HepG2 (cell line): ENCODE data around the gene RETREG2. TPM values are rescaled to one million over a fixed set of nuclear protein-coding genes. Genes with fewer than 3 reads are reported as not detected.

ENCODE experiments used
- AKAP8 ChIP-seq: sonication (generic); formaldehyde crosslinking; IDR thresholded peaks from 2 replicates; pipeline ENCODE4 v1.5.1; 2020; ENCODE audit warnings: mild to moderate bottlenecking, missing genetic modification reagents
- EP300 ChIP-seq, 3 experiments: sonication (generic) in 1 of 3; formaldehyde crosslinking in 1 of 3; IDR thresholded peaks; 2 replicates each; pipeline versions ENCODE4 v1.5.1 to v1.6.1; 2011 to 2020; ENCODE audit warnings: low read depth in 2 of 3, low read length in 2 of 3, borderline replicate concordance in 1 of 3, improper control_type of control experiment in 1 of 3, mild to moderate bottlenecking in 1 of 3, missing genetic modification reagents in 1 of 3, moderate library complexity in 1 of 3
- GLI4 ChIP-seq: sonication (generic); formaldehyde crosslinking; IDR thresholded peaks from 2 replicates; pipeline ENCODE4 v1.5.1; 2020; ENCODE audit warnings: missing genetic modification reagents, mild to moderate bottlenecking, moderate library complexity, borderline replicate concordance
- KDM3A ChIP-seq: IDR thresholded peaks from 2 replicates; pipeline ENCODE4 v1.6.1; 2018; ENCODE audit warnings: low read depth, missing compliant biosample characterization
- POLR2AphosphoS2 ChIP-seq: IDR thresholded peaks from 2 replicates; pipeline ENCODE4 v1.6.1; 2011; ENCODE audit warnings: low read depth, low read length, improper control_type of control experiment
- POLR2AphosphoS5 ChIP-seq: IDR thresholded peaks from 2 replicates; pipeline ENCODE4 v1.6.1; 2012; ENCODE audit warnings: low read depth, low read length
- SAFB2 ChIP-seq: sonication (generic); formaldehyde crosslinking; IDR thresholded peaks from 2 replicates; pipeline ENCODE4 v1.5.1; 2020; ENCODE audit warnings: missing genetic modification reagents, low read depth, mild to moderate bottlenecking, borderline replicate concordance
- SAP130 ChIP-seq: IDR thresholded peaks from 2 replicates; pipeline ENCODE4 v1.6.1; 2016; ENCODE audit warnings: low read depth
- SP1 ChIP-seq, 2 experiments: fragments of 450-650 bp in 1 of 2; sonication (generic) in 1 of 2; formaldehyde crosslinking in 1 of 2; IDR thresholded peaks; 2 replicates each; pipeline versions ENCODE4 v1.4.0 to v1.6.1; 2016 to 2020; ENCODE audit warnings: missing genetic modification reagents in 1 of 2
- TBX2 ChIP-seq: sonication (generic); formaldehyde crosslinking; IDR thresholded peaks from 2 replicates; pipeline ENCODE4 v1.5.0; 2020; ENCODE audit warnings: missing genetic modification reagents, mild to moderate bottlenecking, borderline replicate concordance
- TSC22D2 ChIP-seq: sonication (generic); formaldehyde crosslinking; IDR thresholded peaks from 2 replicates; pipeline ENCODE4 v1.5.1; 2020; ENCODE audit warnings: missing genetic modification reagents, mild to moderate bottlenecking, borderline replicate concordance
- U2AF2 ChIP-seq: fragments of 200-400 bp; formaldehyde crosslinking; IDR thresholded peaks from 2 replicates; pipeline ENCODE4 v1.6.1; 2017; ENCODE audit warnings: low read depth, mild to moderate bottlenecking, low read length
- ZBTB21 ChIP-seq: sonication (generic); formaldehyde crosslinking; IDR thresholded peaks from 2 replicates; pipeline ENCODE4 v1.4.0; 2020; ENCODE audit warnings: missing genetic modification reagents
- ZBTB3 ChIP-seq: sonication (generic); formaldehyde crosslinking; IDR thresholded peaks from 2 replicates; pipeline ENCODE4 v1.4.0; 2020; ENCODE audit warnings: low read depth, mild to moderate bottlenecking, moderate library complexity, missing genetic modification reagents, borderline replicate concordance
- ZNF510 ChIP-seq: sonication (generic); formaldehyde crosslinking; IDR thresholded peaks from 2 replicates; pipeline ENCODE4 v1.4.0; 2020; ENCODE audit warnings: low read depth, mild to moderate bottlenecking, missing genetic modification reagents
- ZNF773 ChIP-seq: sonication (generic); formaldehyde crosslinking; IDR thresholded peaks from 2 replicates; pipeline ENCODE4 v1.4.0; 2020; ENCODE audit warnings: missing genetic modification reagents, borderline replicate concordance
- ZNF781 ChIP-seq: sonication (generic); formaldehyde crosslinking; IDR thresholded peaks from 2 replicates; pipeline ENCODE4 v1.5.1; 2020; ENCODE audit warnings: borderline replicate concordance, mild to moderate bottlenecking, missing genetic modification reagents; ENCODE audit errors: not compliant biosample characterization
- polyA plus RNA-seq, 8 experiments: library from polyadenylated mRNA; depleted of rRNA in 3 of 8; stranded (reverse) in 7 of 8; unstranded in 1 of 8; fragments of >200 nt; fragmentation: Illumina TruSeq in 4 of 8; extraction: Trizol in 4 of 8; gene quantifications; 2 replicates each; pipeline versions ENCODE4 v1.2.1 to v1.2.3, GENCODE V29; 2011 to 2016; ENCODE audit warnings: low read depth in 4 of 8, missing spikeins in 1 of 8, mixed read lengths in 1 of 8; ENCODE audit not compliant: insufficient read depth in 1 of 8
- total RNA-seq, 5 experiments: library from RNA; depleted of rRNA; stranded (reverse); fragments of >200 nt; fragmentation: Illumina TruSeq; extraction: Trizol; gene quantifications; 2 replicates each; pipeline ENCODE4 v1.2.3, GENCODE V29; 2016; ENCODE audit warnings: low read depth in 1 of 5
- TF ChIP-seq, protein P1 (sequence below): sonication (generic); formaldehyde crosslinking; conservative IDR thresholded peaks from 2 replicates; pipeline ENCODE4 v1.8.0; 2022; ENCODE audit warnings: missing genetic modification reagents
- TF ChIP-seq, protein P2 (sequence below): sonication (generic); formaldehyde crosslinking; IDR thresholded peaks from 2 replicates; pipeline ENCODE4 v1.4.0; 2020; ENCODE audit warnings: mild to moderate bottlenecking, missing genetic modification reagents
- TF ChIP-seq, protein P3 (sequence below), 2 experiments: sonication (generic) in 1 of 2; formaldehyde crosslinking in 1 of 2; IDR thresholded peaks; 2 replicates each; pipeline versions ENCODE4 v1.4.0 to v1.6.1; 2018 to 2020; ENCODE audit warnings: missing genetic modification reagents in 2 of 2, borderline replicate concordance in 1 of 2, low read depth in 1 of 2, mild to moderate bottlenecking in 1 of 2, missing biosample characterization in 1 of 2
- TF ChIP-seq, protein P4 (sequence below): sonication (generic); formaldehyde crosslinking; IDR thresholded peaks from 2 replicates; pipeline ENCODE4 v1.8.0; 2023; ENCODE audit warnings: mild to moderate bottlenecking, missing genetic modification reagents
- TF ChIP-seq, protein P5 (sequence below): IDR thresholded peaks from 2 replicates; pipeline ENCODE4 v1.6.1; 2016; ENCODE audit warnings: missing genetic modification reagents, missing compliant biosample characterization

The RETREG2 gene
- total and polyA plus RNA-seq, 2 of the 13 experiments (the other 11 are each of a cell fraction or from before 2014, with no cell fraction given), result 86.0 to 134 TPM

DNA sequence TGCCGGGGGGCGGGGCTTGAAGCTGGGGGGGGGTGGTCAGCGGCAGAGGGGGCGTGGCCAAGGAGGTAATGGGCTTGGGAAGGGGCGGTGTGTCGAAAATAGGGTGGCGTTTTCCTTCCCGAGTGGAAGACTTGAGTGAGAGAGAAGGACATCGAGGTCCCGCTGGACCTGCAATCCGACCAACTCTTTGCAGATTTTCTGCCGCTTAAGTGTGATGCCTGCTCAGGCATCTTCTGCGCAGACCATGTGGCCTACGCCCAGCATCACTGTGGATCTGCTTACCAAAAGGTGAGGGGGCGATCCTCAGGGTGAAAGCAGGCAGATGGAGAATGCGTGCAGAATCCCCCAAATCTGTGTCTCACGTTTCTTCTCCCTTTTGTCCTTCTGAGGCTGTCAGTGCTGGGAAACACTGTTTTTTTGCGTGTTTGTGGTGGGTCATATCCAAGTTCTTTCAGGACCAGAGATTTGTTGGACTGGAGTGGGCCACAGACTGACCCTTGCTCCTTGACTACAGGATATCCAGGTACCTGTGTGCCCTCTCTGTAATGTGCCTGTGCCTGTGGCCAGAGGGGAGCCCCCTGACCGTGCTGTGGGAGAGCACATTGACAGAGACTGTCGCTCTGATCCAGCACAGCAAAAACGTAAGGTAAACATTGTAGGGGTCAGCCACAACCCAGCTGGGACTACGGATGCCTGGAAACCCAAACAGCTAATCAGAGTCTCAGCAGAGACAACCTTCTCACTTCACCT lies 29.2 kb downstream of the RETREG2 start (continued):
- TF ChIP-seq AKAP8 (0 out of 2 replicates have a peak, but pooled peaks have one; percentile 13), ZNF773 (CRISPR knock-in tag) (no peak), TSC22D2 (0 out of 2 replicates have a peak, but pooled peaks have one; percentile 19), SAP130 (peak; percentile 65), ZNF781 (peak; percentile 49), EP300 (IDR thresholded peaks at IDR 0.05; ENCODE audit: low read depth in 2 of 2, low read length in 2 of 2) (no peak), EP300 (CRISPR knock-in tag; IDR thresholded peaks at IDR 0.05; ENCODE audit: borderline replicate concordance) (0 out of 2 replicates have a peak, but pooled peaks have one; percentile 23), POLR2AphosphoS2 (no peak), SAFB2 (CRISPR knock-in tag) (no peak), U2AF2 (no peak; the same call in 1 of the 2 replicates), ZNF510 (CRISPR knock-in tag) (peak; percentile 76; the same call in 1 of the 2 replicates), ZBTB21 (CRISPR knock-in tag) (no peak), SP1 (IDR thresholded peaks at IDR 0.05) (no peak), SP1 (CRISPR knock-in tag; IDR thresholded peaks at IDR 0.05) (peak; percentile 54), TBX2 (peak; percentile 4; the same call in 1 of the 2 replicates), ZBTB3 (CRISPR knock-in tag) (0 out of 2 replicates have a peak, but pooled peaks have one; percentile 20), GLI4 (no peak), POLR2AphosphoS5 (peak; percentile 35), KDM3A (CRISPR knock-in tag) (0 out of 2 replicates have a peak, but pooled peaks have one; percentile 28)
- TF ChIP-seq, protein P1, sequence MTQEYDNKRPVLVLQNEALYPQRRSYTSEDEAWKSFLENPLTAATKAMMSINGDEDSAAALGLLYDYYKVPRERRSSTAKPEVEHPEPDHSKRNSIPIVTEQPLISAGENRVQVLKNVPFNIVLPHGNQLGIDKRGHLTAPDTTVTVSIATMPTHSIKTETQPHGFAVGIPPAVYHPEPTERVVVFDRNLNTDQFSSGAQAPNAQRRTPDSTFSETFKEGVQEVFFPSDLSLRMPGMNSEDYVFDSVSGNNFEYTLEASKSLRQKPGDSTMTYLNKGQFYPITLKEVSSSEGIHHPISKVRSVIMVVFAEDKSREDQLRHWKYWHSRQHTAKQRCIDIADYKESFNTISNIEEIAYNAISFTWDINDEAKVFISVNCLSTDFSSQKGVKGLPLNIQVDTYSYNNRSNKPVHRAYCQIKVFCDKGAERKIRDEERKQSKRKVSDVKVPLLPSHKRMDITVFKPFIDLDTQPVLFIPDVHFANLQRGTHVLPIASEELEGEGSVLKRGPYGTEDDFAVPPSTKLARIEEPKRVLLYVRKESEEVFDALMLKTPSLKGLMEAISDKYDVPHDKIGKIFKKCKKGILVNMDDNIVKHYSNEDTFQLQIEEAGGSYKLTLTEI (CRISPR knock-in tag), result no peak
- TF ChIP-seq, protein P2, sequence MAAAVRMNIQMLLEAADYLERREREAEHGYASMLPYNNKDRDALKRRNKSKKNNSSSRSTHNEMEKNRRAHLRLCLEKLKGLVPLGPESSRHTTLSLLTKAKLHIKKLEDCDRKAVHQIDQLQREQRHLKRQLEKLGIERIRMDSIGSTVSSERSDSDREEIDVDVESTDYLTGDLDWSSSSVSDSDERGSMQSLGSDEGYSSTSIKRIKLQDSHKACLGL, result peak; percentile 71
- TF ChIP-seq, protein P3, sequence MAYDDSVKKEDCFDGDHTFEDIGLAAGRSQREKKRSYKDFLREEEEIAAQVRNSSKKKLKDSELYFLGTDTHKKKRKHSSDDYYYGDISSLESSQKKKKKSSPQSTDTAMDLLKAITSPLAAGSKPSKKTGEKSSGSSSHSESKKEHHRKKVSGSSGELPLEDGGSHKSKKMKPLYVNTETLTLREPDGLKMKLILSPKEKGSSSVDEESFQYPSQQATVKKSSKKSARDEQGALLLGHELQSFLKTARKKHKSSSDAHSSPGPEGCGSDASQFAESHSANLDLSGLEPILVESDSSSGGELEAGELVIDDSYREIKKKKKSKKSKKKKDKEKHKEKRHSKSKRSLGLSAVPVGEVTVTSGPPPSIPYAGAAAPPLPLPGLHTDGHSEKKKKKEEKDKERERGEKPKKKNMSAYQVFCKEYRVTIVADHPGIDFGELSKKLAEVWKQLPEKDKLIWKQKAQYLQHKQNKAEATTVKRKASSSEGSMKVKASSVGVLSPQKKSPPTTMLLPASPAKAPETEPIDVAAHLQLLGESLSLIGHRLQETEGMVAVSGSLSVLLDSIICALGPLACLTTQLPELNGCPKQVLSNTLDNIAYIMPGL (CRISPR knock-in tag; IDR thresholded peaks at IDR 0.05; ENCODE audit: borderline replicate concordance in 1 of 2, low read depth in 1 of 2), result peak; percentile 21 to 67; a peak in 2 of 4 replicates
- TF ChIP-seq, protein P4, sequence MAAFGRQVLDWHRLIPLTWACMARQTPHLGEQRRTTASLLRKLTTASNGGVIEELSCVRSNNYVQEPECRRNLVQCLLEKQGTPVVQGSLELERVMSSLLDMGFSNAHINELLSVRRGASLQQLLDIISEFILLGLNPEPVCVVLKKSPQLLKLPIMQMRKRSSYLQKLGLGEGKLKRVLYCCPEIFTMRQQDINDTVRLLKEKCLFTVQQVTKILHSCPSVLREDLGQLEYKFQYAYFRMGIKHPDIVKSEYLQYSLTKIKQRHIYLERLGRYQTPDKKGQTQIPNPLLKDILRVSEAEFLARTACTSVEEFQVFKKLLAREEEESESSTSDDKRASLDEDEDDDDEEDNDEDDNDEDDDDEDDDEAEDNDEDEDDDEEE, result no peak
- TF ChIP-seq, protein P5, sequence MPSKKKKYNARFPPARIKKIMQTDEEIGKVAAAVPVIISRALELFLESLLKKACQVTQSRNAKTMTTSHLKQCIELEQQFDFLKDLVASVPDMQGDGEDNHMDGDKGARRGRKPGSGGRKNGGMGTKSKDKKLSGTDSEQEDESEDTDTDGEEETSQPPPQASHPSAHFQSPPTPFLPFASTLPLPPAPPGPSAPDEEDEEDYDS, result no peak; the same call in 1 of the 2 replicates
